ENCODE measurements around the gene AKR1B15.

DNA sequence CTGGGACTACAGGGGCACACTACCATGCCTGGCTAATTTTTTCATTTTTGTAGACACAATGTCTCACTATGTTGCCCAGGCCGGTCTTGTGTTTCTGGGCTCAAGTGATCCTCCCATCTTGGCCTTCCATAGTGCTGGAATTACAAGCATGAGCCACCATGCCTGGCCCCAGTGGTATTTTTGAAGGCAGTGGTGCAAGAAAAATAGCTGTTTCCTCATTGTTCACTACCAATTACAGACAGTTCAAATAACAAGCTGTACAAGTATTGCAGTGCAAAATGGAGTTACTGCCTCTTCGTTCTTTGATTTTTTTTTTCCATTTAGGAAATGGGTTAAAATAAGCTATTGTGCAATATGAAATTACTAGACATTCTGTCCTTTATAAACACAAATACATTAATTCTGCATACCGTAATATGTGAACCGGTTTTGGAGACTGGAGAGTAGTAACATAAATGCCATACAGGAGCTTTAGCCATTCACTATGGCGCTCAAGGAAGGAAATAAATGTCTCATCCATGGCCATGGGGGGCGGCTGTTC is 62.8 kb downstream of the AKR1B15 start:
- TF ChIP-seq, protein P1, sequence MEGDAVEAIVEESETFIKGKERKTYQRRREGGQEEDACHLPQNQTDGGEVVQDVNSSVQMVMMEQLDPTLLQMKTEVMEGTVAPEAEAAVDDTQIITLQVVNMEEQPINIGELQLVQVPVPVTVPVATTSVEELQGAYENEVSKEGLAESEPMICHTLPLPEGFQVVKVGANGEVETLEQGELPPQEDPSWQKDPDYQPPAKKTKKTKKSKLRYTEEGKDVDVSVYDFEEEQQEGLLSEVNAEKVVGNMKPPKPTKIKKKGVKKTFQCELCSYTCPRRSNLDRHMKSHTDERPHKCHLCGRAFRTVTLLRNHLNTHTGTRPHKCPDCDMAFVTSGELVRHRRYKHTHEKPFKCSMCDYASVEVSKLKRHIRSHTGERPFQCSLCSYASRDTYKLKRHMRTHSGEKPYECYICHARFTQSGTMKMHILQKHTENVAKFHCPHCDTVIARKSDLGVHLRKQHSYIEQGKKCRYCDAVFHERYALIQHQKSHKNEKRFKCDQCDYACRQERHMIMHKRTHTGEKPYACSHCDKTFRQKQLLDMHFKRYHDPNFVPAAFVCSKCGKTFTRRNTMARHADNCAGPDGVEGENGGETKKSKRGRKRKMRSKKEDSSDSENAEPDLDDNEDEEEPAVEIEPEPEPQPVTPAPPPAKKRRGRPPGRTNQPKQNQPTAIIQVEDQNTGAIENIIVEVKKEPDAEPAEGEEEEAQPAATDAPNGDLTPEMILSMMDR (IDR thresholded peaks at IDR 0.05) = no peak
- no peak for TF ChIP-seq POLR2AphosphoS5 (IDR thresholded peaks at IDR 0.05)
